Stimulated activated CD8-positive, alpha-beta memory T cell treated with anti-CD3 and anti-CD28 coated beads, Interleukin-15, amount 100 ng/mL, for 24 hours (primary cell): ENCODE measurements around the gene DYNC1I2.

Experiments
- DNase-seq: peaks from one replicate; pipeline ENCODE4 v3.0.0-alpha.2; 2020; ENCODE audit warnings: low read depth

Gene DYNC1I2

DNA sequence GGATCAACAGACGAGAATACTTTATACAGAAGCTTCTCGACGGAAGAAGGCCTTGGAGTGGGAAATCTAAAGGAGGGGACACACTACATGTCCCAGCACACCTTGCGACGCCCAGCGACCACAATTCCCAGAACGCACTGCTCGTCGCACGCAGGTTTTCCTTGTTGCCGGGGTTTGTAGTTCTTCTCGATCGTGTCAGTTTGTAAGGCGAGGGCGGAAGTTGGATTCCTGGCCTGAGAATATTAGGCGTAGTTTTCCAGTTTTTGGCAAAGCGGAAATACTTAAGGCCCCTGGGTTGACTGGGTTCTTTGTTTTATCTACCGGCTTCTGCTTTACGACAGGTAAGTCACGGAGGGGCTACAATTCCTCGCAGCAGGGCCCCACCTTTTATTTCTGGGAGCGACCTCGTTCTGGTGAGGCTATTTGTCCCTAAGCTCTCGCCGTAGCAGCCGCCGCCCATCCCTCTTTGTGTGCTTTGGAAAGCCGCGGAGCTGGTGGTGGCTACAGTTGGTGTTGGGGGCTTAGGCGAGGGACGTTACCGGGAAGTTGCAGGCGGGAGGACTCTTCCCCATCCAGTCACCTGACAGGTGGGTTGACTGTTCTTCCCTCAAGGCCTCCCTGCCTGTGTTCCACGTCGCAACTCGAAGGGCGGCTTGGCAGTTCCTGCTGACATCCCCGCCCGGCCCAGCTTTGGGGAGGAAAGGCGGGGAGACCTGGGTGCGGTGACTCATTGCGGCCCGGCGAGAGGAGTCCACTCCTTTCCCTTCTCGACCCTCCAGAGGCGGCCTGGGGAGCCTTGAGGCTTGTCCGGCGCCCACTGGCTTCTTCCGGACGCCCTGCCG lies at the start of gene DYNC1I2:
Gene DYNC1I2 (plus strand): TSS at position 183 of the 842 bp plus-strand sequence. CDS start 2,687 bp downstream, outside the sequence.
- DNase-seq = peak; percentile 41

DNA sequence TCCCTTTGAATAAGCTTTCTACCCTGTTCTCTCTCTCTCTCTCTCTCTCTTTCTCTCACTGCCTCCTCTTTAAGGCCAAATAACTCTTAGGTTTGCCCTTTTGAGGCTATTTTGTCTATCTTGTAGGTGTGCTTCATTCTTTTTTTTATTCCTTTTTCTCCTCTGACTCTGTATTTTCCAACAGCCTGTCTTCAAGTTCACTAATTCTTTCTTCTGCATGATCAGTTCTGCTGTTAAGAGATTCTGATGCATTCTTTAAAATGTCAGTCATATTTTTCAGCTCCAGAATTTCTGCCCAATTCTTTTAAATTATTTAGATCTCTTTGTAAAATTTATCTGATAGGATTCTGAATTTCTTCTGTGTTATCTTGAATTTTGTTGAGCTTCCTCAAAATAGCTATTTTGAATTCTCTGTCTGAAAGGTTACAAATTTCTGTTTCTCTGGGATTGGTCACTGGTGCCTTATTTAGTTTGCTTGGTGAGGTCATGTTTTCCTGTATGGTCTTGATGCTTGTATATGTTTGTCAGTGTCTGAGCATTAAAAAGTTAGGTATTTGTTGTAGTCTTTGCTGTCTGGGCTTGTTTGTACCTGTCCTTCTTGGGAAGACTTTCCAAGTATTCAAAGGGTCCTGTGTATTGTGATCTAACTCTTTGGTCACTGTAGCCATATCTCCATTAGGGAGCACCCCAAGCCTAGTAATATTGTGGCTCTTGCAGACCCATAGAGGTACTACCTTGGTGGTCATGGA lies 35.4 kb upstream of the DYNC1I2 start:
- no peak for DNase-seq

DNA sequence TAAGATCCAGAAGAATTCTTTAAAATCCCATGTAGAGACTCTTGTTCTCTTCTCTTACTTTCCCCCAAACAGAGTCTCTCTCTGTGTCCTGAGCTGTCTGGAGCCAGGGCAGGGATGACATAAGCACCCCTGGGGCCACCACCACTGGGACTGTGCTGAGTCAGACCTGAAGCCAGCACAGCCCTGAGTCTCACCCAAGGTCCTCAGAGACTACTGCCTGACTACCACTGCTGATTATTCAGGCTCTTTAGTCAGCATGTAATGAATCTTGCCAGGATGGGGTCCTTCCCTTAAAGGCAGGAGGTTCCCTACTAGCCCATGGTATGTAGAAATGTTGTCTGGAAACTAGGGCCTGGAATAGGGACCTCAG lies 34.9 kb upstream of the DYNC1I2 start:
- DNase-seq = no peak

DNA sequence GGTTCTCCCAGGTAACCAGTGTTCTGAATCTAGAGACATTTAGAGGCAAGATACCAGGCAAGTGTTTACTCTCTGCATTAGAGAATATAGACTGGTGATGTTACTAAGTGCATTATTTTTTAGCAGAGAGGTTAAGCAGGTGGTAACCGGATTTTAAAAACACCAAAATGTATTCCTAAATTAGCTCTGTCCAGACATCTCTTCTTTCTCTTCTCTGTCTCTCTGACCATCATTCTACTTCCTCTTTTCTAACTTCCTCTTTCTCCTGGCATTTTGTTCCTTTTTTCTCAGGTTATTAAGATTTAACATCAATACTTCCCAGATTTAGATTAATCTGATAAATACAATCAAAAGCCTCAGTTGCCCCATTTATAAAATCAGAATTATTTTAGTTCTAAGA lies 31.7 kb upstream of the DYNC1I2 start:
- no peak for DNase-seq

DNA sequence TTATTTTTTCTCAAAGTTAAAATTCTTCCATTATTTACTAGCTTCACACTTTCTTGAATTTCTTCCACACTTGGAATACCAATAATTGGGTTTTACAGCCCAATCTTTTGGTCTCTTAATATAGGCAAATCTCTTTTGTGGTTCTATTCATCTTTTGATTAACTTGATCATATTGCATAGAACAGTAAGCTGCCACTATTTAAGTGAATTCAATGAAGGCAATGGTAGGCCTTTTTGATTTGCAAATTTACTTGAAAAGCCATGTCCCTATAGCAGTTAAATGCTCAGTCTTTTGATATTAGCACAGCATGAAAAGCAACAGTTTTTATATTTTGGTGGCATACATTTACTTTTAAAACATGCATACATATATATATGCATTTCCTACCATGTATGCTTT lies 20.2 kb upstream of the DYNC1I2 start:
- no peak for DNase-seq

DNA sequence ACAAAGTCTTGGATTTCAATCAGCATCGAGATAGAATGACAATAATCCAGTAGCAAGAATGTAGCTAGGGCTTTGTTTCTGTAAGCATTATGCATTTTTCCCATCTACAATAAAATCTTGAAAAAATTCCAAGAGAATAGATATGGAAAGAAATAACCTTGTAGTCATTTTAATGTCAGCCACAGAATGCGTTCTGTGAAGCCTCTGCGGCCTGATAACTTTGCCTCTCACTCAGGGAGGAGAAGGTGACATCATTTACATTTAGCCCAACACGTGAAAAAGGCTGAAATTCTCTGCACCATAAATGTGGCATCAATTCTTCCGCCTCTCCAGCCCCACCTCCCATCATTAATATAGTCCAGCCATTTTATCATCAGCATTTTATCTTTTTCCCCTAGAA lies 19.1 kb upstream of the DYNC1I2 start:
- DNase-seq = no peak

DNA sequence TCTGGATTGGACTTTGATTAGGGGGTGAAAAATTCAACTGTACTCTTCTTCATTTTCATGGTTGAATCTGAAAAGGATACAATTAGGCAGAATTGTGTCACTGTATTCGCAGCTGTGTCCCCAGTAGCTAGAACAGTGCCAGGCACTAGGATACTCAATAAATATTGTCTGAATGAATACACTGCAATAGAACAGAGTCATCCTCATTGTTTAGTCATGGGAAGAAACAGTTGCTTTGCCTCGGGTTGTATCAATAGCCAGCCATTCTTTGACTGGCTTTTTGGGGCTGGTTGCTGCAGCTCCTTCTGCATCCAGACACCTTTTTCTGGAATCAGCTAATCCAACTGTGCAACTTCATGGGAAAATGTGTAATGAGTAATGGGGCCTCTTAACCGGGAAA lies 18.1 kb upstream of the DYNC1I2 start:
- DNase-seq = no peak

DNA sequence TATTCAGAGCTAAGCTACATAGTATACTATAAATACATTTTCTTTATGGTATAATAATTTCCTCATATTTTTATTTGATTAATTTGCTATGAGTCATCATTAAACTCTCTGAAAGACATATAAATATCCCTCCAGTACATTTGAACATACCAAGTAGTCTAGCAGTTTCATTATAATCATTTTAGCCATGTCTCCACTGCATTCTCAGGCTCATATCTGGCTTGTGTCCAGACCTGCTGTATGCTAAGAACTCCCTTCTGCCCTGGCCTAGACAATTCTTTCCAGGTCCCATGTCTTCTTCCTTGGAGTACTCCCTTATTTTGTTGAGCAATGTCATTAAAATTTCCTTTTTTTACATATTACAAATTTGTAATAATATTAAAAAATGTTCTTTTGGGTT lies 16.6 kb upstream of the DYNC1I2 start:
- no peak for DNase-seq

DNA sequence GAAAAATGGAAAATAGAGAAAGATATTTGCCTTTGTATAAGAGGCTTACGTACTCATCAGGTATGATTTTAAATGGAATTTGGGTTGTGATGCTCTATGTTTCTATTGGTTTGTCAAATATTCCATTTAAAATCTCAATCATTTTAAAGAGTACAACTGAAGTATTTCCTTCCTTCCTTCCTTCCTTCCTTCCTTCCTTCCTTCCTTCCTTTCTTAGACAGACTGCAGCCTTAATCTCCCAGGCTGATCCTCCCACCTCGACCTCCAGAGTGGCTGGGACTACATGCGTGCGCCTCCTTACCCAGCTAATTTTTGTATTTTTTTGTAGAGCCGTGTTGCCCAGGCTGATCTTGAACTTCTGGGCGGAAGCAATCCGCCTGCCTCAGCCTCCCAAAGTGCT lies 15.4 kb upstream of the DYNC1I2 start:
- DNase-seq = no peak

DNA sequence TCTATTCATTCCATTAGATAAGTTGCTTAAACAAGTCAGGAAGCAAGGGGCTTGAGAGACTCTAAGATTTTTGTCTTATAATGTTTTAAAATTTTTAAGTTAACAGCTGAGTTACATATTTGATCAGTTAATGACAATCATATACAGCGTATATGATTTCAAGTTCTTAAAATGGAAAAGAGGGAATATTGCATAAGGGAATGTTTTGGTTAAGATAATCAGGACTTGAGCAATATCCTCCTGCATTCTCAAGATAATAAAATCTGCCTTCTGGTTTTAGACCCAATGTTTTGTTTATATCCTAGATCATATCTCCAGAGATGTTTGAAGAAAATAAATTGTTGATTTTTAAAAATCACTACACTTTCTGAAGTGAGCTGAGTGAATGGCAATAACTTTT lies 13.4 kb upstream of the DYNC1I2 start:
- DNase-seq = no peak

DNA sequence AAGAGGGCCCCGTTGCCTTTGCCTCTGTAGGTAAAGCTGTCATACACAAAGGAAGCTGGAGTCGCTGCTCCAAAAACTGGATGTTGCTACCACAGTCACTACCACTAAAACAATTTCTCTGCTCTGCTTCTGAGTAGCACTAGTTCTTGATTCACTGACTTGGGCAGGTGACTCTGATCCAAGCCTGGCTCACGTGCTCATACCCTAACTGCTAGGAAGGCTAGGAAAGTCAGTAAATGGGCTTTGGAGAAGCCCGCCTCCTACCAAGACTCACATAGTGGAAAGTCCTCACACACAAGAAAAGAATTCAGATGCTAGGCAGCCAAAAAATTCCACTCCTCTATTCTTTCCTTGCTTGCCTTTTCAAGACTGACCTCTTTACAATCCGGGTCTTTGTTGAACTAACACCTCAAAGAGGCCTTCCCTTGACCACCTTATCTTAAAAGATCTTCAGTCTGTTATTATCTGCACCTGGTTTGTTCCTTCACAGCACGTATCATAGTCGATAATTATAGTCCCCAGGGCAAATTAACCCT lies 11.4 kb upstream of the DYNC1I2 start:
- no peak for DNase-seq

DNA sequence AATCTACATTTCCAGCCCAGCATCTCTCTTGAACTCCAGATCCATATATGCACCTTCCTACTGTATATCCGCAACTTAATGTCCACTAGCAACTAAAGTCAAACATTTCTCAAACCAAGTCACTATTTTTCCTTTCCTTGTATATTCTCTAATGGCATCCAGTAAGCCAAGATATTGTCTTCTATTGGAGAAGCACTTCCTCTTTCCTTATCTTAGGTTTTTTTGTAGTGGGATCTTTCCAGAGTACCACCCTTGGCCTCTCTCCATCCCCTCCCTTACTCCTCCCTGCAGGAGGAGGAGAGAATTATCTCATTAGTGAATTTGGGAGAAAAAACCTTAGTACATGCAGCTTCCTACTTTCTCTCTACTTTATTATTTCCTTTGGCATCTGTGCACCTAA lies 8.7 kb upstream of the DYNC1I2 start:
- DNase-seq = no peak

DNA sequence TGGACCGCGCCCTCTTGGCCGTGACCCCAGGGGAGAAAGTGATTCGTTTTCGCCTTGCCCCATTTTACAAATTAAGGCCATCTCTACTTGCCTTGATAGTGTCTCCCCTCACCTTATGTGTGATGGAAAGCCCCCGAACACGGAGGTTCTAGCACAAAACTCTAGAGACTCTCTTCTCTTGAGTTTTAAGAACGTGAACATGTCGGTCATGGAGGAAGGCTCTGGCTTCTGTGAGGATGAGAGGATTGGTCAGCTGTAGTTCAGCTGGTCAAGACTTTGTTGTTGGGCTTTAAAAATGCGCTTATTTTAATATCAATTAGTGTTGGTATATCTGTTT lies 828 bp downstream of the DYNC1I2 start:
- no peak for DNase-seq

DNA sequence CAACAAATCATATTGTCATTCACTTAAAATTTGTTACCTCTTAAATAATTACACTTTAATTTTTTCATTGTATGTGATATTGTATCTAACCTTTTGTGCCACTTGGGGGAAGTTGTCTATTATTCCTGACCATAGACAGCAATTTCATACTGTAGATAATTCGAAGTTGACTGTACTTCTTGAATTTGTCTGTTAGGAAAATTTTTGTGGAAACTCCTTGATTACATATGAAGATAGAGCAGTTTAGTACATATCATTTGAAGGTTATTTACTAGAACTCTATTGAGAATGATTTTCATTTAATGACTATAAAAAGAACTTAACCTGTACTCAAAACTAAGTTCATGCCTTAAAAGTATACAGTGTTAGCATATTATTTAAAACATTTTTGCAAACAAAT lies 5.1 kb downstream of the DYNC1I2 start:
- no peak for DNase-seq

DNA sequence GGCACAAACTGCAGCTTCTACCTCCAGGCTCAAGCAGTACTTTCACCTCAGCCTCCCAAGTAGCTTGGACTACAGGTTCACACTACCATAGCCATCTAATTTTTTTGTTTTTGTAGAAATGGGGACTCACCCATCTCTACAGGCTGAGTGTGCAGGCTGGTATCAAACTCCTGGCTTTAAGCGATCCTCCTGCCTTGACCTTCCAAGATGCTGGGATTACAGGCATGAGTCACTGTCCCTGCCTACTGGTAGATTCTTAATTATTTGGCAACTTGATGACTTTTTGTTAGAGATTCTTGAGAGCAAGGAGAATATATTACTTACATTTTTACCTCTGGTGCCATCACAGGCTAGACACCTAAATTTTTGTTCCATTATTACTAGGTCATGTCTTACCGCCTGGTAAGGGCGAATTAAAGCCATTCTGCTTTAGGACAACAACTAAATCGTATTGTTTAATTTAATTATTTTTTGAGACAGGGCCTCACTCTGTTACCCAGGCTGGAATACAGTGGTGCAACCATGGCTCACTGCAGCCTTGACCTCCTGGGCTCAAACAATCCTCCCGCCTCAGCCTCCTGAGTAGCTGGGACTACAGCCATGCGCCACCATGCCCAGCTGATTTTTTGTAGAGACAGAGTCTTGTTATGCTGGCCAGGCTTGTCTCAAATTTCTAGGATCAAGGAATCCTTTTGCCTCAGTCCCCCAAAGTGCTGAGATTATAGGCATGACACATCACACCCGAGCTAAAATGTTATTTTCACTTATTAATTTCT lies 15.7 kb downstream of the DYNC1I2 start:
- DNase-seq = no peak

DNA sequence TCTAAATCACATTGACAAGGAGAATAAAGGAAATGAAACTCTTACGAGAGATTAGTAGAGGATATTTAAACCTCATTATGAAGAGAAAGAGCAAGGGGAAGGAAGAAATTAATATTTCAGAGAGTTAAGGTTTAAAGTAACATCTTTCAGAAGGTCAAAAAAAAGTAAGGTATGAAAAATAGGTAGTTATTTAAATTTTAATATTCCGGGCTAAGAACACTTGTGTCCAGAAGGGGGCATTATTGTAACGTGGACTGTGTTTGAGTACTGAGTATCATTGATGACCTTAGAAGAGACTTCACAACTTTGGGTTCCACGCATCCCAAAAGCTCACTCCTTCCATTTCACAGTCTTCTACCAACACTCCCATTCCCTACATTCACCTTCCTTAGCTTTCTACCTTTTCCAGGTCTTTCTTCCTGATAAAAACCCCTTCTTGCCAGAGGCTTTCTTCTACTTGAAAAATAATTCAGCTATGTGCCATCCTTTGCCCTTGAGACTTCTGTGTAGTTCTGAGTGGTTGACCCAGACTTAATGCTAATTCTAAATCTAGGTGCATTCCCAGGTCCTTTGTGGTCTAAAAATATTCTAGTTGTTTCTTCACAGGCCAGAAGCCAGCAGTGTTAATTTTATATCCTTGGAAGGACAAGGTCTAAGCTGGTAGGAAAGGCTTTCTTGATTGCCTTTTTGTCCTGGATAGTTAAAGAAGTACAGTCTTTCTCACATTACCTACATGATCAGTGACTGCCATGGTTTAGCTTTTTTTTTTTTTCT lies 16.5 kb downstream of the DYNC1I2 start:
- DNase-seq = no peak

DNA sequence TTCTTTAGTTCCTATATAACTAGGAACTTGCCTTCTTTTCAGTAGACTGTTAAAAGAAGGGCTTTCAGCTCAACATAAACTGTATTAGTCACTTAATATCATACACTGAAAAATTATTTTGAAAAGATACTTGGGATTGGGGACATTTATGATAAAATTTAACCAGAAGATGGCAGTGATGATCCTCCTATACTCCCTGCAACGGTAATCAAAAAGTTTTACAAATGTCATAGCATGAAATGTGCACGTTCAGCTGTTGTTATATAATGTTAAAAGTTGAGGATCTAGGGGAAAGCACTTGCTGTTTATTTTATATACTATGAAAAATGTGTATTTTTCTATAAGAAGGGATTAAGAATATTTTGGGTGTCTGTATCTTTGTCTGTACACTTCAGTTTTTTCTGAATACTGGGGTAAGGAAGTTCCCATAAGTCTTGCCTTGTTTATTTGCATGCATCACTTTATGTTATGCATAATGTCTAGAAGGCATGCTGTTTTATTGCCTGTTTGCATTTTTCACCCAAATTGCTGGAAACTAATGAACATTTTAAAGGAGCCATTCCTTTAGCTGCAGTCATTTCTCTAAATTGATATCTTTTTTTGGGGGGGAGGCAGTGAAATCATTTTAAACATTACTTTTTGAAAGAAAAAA lies 19.0 kb downstream of the DYNC1I2 start:
- DNase-seq = no peak

DNA sequence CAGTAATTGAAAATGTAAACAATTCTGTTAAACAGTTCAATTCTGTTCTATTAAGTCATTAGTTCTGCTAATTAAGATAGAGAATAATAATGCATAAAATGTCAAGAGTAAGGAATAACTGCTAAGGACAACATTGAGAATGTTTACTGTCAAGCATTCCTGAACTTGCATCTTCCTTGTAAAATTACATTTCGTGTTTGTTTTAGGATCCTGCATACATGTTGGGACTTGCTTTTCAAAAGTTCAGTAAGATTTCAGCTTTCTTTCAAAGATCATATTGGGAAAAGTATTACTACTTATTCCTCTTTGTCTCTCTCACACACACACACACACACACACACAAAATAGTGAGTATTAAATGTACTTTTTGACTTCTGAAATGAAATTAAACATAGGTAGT lies 20.5 kb downstream of the DYNC1I2 start:
- DNase-seq = no peak

DNA sequence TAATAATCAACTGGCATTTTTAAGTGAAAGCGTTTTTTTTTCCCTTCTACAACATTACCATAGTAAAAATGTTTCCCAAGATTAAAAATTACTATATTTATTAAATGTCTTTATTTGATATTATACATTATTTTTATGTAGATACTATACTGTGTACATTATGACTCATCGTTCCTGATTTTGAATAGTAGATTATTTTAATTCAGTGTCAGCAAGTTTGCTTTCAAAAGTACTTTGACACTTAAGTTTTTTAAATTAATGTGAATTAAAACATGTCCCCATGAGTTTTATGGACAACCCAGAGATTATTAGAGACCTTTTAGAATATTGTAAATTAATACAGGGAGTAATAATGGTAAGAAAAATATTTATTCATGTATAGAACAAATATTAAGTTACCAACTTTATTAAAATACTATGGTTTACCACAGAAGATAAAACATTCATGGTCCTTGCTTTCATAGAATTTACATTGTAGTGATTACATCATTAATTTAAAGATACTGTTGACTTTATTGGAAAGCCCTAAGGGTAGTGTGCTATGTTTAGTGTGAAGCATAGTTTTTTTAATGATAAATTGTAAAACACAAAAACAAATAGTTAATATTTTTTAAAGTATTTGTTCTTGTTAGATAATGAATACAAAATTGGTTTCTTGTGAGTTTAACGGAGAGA lies 21.9 kb downstream of the DYNC1I2 start:
- DNase-seq = no peak

DNA sequence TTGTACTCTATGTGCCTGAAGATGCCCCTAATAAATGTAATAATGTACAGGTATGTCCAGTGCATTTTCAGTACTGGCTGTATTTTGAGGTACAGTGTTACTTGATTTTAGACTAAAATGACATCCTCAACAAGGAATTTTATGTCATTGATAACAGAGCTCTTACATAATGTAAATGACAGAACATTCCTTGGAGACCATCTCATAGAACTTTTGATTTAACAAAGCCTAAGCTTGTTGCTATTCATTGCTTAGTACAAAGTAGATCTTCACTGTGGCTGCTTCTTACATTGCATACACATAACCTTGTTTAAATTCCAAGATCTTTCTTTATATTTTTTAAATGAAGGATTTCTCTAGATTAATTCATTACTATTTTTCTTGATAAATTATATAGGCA lies 24.1 kb downstream of the DYNC1I2 start:
- no peak for DNase-seq

DNA sequence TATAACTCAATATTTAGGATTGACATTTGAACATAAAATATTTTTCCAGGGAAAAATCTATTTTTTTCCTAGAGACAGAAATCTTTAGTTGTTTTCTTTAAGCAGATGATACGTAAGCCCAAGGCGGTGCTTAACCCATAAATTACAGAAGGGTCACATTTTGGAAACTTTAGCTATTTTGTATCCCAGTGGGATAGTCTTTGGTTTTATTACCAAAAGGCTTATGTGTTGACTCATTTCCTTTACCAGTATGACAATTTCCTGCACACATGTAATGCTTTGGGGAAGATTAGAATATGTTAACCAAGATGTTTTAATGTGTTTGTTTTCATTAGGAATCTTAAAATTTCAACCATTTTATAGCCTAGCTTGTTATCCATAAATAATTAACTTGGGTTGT lies 24.8 kb downstream of the DYNC1I2 start:
- DNase-seq = no peak
